GM18520 (cell line): ENCODE measurements around the gene TAL1.

Source experiments
- ATAC-seq: cut with Tn5 transposase; IDR thresholded peaks from one replicate; pipeline ENCODE4 v1.9.1; 2021; ENCODE audit not compliant: unreplicated experiment

TAL1 gene

DNA sequence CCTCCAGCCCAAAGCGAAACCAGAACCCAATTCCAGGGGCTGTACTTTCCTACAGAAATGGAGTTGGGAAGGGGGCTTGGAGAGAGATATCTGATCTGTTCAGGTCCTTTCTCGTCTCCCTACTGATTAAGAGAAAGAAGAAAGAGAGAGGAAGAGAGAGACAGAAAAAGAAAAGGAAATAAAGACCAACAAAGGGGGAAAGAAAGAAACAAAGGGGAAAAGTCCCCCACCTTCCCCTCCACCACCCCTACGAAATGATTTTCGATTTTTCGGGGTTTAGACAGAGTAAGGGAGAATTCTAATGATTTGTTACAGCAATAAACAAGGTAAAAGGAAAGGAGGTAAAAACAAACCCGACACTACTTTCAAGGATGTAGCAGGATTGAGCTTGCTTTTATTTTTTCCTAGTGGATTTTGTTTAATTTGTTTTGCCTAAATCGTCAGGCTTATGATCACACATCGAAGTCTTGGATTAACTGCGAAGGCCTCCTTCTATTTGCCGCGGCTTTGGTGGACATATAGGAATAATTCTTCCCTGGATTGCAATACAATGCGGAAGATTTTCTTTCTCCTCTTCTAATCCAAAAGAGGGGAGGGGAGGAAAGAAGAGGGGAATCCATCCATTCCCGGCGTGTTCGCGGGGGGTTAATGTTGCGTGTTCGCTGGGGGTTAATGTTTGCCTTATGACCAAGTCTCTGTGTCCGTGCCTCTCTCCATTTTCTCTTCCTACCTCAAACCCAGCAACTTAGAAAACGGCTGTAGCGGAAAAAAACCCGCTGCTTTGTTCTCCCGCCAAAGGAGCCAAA, 1.9 kb downstream of the TAL1 start:
- ATAC-seq = no peak

DNA sequence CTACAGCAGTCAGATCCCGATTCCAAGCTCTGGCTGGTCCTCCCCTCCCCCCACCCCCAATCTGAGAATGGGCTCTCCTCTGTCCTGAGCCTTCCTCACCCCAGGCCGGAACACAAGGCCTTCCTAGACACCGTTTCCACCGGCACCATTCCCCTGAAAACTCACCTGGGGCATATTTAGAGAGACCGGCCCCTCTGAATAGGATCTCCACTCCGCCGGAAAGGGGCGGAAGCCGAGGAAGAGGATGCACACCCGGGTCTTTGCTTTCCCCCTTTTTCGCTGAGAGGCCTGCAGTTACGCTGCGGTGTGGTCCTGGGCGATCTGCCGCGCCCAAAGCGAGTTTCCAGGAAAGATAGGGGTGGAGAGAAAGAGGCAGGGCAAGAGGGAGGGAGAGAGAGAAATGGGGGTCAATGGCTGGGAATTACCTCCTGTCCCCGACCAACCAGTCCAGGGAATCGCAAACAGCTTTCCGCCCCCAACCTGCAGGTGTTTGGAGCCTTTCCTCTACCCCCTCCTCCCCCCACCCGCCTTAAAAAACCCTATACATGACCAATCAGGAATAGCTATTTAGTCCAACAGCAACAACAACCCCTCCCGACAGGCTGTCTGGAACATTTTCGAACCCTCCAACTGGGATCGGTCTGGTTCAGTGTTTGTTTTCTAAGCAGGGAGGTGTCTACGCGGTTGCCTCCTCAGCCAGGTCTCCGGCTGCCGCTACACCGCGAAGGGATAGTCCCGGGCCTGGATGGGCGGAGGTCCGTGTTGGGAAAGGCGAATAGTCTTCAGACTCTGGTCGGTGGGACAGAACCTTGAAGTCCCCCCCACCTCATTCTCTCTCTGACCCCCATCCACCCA, 2.8 kb downstream of the TAL1 start:
- no peak for ATAC-seq

DNA sequence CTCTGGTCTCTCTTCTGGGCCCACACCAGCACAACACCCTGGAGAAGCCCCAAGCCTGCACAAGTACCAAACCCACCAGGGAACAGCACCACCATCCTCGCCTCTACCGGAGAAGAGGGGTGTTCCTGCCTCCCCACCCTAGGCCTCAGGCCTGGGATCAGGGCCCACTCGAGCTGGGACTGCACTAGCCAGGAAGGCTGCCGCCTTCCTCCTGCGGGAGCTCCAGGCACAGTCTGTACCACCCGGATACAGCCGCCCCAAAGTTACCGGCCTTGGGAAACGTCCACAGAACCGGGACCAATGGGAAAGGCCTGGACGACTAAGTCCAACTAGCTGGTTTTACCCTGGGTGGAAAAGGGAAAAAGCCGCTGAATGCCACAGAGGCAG, 3.4 kb downstream of the TAL1 start:
- no peak for ATAC-seq

DNA sequence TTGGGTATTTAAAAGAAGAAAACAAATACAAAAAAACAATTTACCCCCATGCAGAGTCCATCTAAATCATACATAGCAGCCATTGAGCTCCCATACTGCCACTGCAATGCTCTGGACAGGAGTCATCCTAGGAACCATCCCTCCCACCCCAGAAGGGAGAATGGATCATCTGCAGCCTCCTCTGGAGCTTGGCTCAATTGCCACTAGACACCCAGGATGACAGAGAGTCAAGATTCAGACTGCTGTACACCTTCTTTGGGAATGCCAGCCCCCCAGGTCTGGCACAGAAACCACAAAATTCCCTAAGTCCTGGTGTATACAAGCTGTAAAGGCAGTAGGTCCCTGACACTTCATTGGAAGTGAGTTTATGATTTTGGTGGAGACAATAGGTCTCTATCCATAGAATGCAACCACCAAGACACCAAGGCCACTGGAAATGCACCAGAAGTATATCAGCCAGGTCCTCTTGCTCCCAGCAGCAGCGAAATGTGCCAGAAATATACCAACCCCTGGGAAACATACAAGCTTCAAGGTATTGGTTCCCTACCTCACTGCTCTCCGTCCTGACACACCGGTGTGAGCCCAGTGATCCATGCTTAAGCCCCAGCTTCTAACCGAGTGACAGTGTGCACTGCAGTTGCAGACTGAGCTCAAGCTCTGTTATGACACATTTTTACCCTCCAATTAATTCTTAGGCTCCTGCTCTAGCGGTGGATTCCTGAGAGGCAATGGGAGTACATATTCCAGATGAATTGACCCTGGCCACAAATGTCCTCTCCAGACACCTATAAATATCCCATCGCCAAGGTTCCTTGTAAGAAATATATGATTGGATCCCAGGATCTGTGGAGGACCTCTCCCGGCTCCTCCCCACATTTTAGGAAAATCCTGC, 4.4 kb downstream of the TAL1 start:
- no peak for ATAC-seq

DNA sequence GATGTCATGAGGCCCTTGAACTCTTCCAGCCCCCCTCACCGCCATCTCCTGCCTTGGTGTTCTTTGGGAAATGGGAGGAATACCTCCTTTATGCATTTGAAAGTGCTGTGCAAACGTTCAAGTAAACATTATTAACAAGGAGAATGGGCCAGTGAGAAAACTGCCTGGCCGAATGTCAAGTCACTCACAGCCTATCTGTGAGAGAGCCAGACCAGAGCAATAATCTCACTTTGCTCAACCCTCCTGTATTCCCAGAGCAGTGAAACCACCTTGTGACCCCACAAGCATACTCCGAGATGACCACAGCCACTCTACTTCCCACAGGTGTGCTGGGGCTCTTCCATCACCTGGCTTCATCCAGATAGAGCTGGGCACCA, 5.2 kb downstream of the TAL1 start:
- no peak for ATAC-seq

DNA sequence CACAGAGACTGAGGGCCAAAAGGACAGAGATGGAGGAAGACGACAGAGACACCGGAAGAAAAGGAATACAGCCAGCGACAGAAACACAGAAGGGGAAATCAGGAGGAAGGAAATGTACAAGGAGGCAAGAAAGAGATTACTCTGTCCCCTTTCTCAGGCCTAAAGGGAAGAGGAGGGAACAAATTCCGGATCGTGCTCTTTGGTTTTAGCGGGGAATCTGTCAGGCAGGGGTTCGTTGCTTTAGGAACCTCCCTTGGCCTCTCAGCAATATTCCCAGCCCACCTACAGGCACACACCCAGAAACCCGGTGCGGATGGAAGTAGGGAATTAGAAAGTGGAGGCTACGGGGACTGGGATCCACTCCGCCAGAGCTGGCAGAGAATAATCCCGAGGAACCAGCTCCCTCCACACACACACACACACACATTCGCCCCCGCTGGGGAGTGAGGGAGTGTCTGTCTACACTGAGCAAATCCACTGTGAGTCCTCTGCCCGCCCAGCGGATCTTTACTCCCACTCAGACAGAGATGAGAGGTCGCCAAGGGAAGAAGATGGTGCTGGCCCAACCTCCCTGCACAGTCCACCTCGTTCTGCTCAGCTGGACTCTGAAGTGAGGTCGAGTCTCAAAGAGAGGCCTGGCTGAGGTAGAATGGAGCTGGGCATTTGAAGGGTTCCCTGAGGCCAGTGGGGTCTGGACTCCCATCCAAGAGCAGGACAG, 5.7 kb downstream of the TAL1 start:
- no peak for ATAC-seq

DNA sequence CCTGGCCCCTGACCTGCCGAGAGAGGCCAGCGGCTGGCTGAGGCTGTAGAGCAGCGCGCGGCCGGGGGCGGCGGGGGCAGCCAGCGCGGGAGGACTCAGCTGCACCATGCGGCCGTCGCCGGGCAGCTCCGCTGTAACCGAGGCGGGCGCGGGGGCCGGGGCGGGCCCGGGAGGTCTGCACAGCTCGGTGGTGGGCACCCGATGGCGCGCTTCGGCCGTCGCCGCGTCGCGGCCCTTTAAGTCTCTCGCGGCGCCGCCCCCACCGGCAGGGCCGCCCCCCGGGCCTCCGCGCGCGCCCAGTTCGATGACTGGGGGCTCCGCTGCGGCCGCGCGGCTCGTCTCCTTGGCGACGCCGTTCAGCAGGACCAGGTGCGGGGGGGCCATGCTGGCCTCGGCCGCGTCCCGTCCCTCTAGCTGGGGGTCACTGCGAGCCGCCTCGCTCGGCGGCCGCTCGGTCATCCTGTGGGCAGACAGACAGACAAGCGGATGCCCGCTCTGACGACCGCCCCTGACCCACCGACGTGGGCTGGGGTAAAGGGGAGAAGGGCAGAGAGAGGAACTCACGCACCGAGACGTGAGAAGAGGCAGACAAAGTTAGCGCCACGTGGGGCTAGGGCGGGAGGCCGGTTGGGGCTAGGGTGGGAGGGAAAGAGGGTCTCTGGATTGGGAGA, 6.5 kb downstream of the TAL1 start:
- ATAC-seq = no peak

DNA sequence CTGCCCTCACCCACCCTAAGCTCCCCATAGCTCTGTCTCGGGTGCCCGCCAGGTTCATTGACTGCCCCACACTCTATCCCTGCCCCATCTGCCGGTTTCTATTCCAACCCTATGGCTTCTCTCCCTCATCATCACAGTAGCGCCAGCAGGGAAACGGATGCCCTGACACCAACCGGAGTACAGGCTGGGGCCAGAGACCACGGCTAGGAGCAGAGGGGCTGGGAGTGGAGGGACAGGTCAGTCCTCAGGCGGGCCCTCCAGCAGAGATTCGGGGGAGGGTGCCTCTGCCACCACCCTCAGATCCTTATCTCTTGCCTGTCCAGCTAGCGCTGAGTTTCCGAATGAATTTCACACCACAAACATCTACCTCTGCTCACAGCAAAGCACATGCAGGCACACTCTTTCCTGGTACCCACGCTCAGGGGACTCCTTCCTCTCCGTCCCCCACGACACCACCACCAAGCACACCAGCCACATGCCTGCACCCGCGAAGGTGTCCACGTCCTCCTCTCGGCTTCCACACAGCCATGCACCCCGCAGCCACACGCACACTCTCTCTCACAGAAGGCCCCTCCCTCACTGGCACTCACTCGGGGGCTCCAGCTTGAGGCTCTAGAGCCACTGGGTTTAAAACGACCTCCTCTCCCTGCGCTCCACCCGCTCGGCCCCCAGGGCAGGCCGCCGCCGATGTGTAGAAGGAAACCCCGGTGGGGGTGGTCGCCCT, 7.2 kb downstream of the TAL1 start:
- no peak for ATAC-seq

DNA sequence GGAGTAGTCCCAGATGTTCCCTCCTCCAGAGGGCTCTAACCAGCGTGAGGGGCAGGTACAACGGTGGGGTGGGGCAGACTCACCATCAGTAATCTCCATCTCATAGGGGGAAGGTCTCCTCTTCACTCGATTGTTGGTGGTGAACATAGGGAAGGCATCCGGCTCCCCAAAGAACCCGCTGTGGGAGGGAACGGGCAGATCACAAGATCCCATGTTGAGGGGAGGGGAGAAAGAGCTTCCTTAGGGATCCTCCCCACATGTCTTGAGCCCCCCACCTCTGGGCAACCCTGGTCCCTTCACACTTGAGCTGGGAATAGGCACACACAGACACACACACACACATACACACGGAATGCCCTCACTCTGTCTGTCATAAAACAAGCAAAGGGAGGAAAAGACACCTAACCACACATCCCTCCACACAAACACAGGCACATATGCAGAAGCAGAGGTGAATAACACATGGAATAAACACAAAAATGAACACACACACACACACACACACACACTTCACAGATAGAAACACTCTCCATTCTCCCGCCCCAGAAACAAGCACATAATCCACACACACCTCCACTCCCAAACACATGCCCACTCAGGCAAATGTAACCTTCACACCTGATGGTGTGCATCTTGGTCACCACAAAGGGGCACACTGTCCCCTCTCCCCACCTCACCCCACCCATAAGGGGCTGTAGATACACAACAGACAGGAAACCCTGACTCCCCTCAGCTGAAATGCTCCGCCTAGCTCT, 7.9 kb downstream of the TAL1 start:
- ATAC-seq = no peak

DNA sequence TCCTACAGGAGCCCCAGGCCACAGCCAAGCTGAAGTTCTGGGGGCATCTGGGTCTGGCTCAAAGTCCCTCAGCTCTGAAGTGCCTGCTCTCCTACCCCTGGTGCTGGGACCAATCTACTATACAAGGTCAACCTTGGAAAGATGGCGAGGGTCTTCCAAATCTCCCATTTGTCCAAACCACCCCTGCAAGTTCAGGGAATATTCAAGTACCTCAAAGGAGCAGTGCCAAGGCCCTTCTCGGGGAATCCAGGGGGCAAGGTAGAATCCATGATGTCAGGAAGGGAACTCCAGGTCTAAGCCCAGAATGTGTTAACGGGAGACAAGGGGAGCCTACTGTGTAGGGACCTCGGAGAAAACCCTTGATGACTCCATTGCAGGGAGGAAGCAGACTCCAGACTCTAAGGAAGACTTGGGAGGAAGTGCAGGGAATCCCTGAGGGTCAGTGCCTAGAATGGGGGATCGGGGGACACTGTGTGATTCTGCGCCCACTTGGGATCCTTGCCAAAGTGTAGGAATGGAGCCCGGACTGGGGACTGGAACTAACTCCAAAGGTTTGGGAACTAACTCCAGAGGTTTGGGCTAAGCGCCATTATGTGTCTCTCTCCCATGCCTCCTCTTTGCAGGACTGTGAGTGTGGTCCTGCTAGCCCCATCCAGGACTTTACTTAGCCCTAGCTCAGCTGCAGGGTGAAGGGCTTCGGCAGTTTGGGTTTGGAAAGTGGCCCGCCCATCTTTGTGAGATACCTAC, 8.7 kb downstream of the TAL1 start:
- no peak for ATAC-seq

DNA sequence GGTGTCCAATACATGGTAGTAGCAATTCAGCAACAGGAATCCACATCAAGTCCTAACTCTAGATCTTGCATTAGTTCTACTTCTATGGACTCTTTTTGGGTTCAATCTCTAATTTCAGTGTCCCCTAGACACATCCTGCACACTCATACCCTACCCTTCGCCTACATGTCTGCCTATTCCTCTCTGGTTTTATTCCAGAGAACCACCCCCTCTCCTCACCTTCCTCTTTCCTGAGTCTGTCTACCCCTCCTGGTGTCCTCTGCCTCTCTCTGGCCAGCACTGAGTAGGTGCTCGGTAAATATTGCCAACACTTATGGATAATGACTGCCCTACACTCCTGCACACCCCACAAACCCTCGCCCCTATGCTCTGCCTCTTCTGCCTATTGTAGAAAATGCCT, 9.5 kb downstream of the TAL1 start:
- no peak for ATAC-seq

DNA sequence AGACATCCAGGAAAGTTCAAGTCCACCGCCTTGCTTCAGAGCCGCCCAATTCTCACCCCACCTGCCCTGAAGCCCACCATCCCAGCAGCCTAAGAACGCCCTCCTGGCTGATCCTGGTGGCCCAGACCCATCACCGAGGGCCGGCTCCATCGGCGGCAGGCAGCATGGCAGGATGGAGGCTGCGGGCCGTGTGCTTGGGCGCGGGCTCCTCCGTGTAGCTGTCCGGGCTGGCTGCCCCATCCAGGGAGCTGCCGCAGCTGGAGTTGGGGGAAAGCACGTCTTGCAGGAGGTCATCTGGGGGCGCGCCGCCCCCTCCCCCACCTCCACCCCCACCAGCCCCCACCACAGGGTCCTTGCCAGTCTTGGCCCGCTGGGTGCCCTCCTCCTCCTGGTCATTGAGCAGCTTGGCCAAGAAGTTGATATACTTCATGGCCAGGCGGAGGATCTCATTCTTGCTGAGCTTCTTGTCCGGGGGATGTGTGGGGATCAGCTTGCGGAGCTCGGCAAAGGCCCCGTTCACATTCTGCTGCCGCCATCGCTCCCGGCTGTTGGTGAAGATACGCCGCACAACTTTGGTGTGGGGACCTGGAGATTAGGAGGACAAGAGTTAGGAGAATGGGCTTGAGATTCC, 12.3 kb downstream of the TAL1 start:
- no peak for ATAC-seq

DNA sequence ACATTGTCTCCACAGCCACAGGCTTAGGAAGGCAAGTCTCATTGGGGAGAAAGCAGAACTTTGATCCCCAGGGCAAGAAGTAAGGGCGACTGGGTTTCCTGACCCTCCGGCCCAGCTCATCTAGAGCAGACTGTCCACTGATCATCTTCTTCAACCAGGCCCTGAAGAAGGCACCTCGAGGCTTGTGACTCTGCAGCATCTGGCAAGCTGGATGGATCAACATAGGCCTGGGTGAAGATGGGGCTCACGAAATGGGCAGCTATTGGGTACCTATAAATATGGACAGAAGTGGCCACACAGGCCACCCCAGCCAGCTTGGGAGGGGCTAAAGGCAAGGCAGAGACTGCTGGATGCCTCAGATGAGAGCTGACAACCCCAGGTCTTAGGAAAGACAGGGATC, 13.0 kb downstream of the TAL1 start:
- no peak for ATAC-seq

DNA sequence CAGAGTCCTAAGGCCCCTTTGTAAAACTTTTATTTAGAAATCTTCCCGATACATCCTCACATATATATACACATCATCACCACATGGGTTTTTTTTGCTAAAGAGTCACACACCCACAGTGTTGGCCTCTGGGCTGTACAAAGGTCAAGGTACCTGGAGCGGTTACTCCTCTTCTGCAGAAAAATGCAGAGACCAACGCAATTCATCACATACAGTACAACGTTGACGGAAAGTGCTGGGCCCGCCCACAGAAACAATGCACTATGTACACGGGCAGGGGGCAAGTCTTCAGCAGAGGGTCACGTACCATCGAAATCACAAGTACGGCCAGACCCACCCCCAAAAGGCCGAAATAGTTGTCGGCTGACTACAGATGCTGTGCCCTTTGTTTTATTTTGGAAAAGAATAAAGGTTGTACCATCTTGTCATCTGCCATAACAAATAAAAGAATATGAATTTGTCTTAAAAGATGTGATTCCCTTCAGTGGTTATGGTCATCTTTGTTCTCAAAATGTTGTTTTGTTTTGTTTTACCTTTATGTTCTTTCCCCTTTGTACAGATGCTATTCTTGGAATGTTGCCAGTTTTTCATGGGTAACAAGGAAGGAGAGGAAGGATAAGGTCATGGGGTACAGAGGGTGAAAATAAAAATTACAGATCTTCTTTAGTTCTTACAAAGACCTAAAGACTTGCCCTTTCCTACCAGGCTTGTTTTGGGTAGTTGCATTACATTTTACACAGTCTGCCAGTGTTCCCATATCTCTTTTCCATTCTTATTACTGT, 15.6 kb downstream of the TAL1 start:
- no peak for ATAC-seq

DNA sequence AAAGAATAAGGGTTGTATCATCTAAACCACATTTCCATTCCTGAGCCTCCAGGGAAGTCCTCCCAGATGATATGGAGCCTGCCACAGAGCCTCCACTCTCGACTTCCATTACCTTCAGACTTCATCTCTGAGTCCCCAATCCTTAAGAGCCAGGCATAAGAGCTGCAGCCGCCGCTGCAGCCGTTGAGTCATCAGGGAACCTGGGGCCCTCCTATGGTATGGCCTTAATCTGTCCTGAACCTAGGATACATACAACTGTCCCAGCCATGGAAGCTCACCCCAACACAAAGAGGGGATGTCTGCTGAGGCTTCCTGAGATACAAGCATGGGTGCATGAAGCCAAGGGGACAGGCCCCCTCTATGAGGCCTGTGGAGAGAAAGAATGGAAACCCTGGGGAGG, 16.3 kb downstream of the TAL1 start:
- no peak for ATAC-seq

DNA sequence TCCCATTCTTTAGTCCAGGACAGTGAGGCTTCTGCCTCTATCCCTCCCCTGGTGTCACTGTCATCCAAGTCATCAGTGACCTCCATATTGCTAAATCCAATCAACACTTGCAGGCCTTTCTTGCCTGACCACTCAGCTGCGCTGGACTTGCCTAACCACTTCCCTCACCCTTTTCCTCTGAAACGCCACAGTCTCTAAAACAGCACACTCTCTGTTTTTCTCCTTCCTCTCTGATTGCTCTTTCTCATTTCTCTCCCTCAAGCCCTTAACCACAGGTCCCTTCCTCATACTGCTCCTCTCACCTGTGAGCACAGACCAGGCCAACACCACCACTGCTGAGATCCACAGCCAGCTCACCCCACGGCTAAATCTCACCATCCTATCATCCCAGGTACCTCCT, 17.5 kb downstream of the TAL1 start:
- ATAC-seq = no peak
